Measurements from ENCODE around the gene FOXS1.
"Not testable (repeated sequence)": the region's sequence is repeated elsewhere in the genome, so short reads cannot be mapped to it uniquely, and the experiment has no call there.

Gene FOXS1

GRCh38 chr20:31820228-31820627 lies 25.2 kb downstream of the FOXS1 start:
- DNase-seq, result no peak

DNA sequence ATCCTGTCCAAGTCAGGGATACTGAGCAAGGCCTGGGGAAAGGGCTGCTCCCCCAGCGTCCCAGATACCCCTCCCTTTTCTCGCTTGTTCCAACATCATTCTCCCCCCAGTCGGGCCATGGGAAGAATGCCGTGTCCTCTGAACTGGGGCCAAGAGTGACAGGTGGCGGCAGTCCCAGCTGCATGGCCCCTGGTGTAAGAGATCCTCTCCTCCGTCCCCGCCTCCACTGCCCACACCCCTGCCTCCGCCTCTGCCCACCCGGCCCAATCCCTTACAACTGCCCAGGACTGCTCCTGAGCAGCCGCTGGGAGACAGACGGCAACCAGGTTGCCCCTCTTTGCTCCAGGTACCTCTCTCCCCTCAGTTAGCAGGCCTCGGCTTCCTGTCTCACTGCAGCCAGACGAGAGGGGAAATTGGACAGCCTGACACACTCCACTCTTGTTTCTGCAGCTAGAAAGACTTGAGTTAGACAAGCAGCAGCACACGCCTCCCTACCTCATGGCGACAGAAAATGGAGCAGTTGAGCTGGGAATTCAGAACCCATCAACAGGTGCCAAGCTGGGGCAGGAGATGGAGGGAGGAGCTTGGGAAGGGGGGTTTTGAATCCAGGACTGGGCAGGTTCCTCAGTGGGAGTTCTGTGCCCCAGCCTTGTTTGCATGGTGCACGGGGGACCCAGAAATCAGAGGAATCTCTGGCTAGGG lies 26.2 kb downstream of the FOXS1 start, which contains the start of gene MYLK2:
Gene MYLK2 (plus strand): TSS at position 274 of the 702 bp plus-strand sequence. CDS start 225 bp downstream, at position 499.
- DNase-seq, result no peak

DNA sequence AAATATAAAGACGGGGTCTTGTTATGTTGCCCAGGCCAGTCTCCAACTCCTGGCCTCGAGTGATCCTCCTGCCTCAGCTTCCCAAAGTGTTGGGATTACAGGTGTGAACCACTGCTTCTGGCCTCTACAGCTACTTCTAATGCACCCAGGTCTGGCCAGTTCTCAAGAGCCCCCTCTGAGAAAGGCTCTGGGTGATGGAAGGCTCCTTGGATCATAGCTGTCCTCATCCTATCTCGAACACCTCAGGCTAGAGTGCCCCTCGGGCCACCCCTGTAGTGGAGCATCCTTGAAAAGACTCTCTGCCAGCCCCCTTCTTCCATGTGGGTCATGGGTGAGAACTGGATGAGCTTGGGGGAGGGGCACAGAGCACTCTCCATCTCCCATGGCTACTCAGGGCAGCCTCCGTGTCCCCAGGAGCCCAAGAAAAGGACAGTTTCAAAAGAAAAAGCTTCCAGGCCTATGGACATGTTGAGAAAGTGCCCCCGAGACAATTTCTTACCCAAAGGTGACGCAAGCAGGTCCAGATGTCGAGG lies 27.0 kb downstream of the FOXS1 start:
- DNase-seq, result no peak

- DNase-seq, result no peak
Observed at GRCh38 chr20:31817461-31817860, 27.9 kb downstream of the FOXS1 start.

DNA sequence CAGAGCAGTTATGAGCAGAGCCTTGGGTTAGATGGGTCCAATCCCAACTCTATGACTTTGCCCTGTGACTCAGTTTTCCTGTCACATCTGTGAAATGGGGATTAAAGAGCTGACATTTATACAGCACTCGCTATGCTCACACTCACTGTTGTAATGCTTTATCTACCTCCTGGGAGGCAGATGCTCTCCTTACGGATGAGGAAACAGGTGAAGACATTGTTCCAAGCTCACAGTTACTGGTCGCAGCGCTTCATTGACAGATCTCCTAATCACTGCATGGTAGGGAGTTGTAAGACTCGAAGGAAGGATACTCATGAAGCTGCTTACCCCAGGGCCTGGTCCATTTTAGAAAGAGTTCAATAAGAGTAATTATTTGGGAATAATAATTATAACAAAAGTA lies 29.2 kb downstream of the FOXS1 start:
- DNase-seq, result no peak

GRCh38 chr20:31815408-31816188 lies 29.8 kb downstream of the FOXS1 start:
- no peak for DNase-seq

DNA sequence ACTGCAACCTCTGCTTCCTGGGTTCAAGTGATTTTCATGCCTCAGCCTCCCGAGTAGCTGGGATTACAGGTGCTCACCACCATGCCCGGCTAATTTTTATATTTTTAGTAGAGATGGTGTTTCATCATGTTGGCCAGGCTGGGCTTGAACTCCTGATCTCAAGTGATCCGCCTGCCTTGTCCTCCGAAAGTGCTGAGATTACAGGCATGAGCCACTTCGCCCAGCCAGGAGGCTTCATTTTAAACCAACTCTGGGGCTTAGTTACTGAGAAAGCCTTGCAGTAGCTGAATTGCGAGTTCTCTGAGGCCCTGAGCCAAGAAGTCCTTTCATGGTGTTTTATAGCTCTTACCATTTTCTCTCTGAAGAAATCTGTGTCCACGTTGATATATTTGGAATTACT lies 31.3 kb downstream of the FOXS1 start:
- not testable (repeated sequence) for DNase-seq

DNA sequence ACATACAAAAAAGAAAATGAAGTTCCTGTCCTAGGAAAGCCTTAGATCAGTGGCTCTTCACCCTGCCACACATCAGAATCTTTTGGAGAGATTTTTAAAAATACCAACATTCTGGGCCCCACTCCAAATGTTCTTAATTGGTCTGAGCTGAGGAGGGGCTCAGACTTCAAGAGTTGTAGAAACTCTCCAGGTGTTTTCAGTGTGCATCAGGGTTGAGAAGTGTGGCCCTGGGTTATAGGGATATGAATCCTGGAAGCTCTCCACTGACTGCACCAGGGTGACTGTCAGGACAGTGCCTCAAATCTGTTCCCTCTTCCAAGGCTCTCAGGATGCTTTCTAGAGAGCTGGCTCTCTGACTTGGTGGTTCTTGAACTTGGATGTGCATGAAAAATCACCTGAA lies 31.8 kb downstream of the FOXS1 start:
- DNase-seq, result no peak

- no peak for DNase-seq
Observed at GRCh38 chr20:31811796-31812728, 33.3 kb downstream of the FOXS1 start.

- DNase-seq, result no peak
Observed at GRCh38 chr20:31811198-31811597, 34.2 kb downstream of the FOXS1 start.

DNA sequence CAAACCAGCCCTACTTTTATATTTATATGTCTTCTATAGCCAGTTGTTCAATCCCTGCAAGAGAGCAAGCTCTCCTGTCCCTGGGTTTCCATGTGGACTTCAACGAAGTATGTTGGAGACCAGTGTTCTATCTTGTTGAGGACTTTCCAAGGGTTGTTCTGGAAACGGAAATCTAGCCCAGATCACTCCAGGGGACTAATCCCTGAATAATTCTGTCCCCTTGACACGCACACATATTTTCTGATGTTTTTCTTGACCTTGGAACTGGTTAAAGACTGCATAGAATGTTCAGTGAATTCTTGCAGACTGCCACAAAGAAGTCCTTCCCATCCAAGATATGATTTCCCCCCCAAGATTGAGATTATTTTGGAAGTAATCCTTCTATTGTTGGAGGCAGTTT lies 35.7 kb downstream of the FOXS1 start:
- DNase-seq, result no peak

GRCh38 chr20:31808481-31808880 lies 36.9 kb downstream of the FOXS1 start:
- DNase-seq, result no peak

GRCh38 chr20:31806564-31807355 lies 38.6 kb downstream of the FOXS1 start:
- DNase-seq, result no peak

- no peak for DNase-seq
Observed at GRCh38 chr20:31803552-31804291, 41.7 kb downstream of the FOXS1 start.

- DNase-seq, result no peak
Observed at GRCh38 chr20:31801508-31801907, 43.9 kb downstream of the FOXS1 start.

GRCh38 chr20:31797364-31797763 lies 48.0 kb downstream of the FOXS1 start:
- no peak for DNase-seq
